Esophagus muscularis mucosa (tissue), 4 donors: ENCODE measurements around the gene CCBE1.

Experiments
- CTCF ChIP-seq, 3 experiments: fragments of 200-600 bp in 2 of 3; fragments of 450-650 bp in 1 of 3; sonication (generic) in 2 of 3; IDR thresholded peaks; one replicate each; pipeline ENCODE4 v1.5.1; 2017 to 2019; ENCODE audit warnings: antibody characterized with exemption in 3 of 3, mild to moderate bottlenecking in 2 of 3, moderate library complexity in 1 of 3
- EP300 ChIP-seq: sonication (generic); formaldehyde crosslinking; IDR thresholded peaks from one replicate; pipeline ENCODE4 v1.6.1; 2017; ENCODE audit warnings: antibody characterized with exemption
- POLR2A ChIP-seq: fragments of 450-650 bp; IDR thresholded peaks from one replicate; pipeline ENCODE4 v1.6.1; 2017; ENCODE audit warnings: antibody characterized with exemption, moderate library complexity, mild to moderate bottlenecking, low read depth
- POLR2AphosphoS5 ChIP-seq, 2 donors: sonication (generic); formaldehyde crosslinking; IDR thresholded peaks; one replicate each; pipeline ENCODE4 v1.6.1; 2017; ENCODE audit warnings: antibody characterized with exemption in 2 of 2

GRCh38 chr18:59414111-59414653 lies 283.0 kb downstream of the CCBE1 start:
- TF ChIP-seq EP300: no peak
- TF ChIP-seq CTCF (IDR thresholded peaks at IDR 0.05): no peak
- no peak for TF ChIP-seq POLR2A
- no peak for TF ChIP-seq POLR2AphosphoS5 (IDR thresholded peaks at IDR 0.05)
